HG02938 (cell line): ENCODE results near the gene CYTH2.
"Not testable (repeated sequence)": the region's sequence is repeated elsewhere in the genome, so short reads cannot be mapped to it uniquely, and the experiment has no call there.

Source experiments
- ATAC-seq: cut with Tn5 transposase; IDR thresholded peaks from one replicate; pipeline ENCODE4 v1.9.1; 2021; ENCODE audit warnings: mild to moderate bottlenecking, moderate library complexity; ENCODE audit not compliant: unreplicated experiment

CYTH2 gene

GRCh38 chr19:48511321-48511731 is 42.2 kb downstream of the CYTH2 start:
- no peak for ATAC-seq

- no peak for ATAC-seq
These were observed 42.8 kb downstream of the CYTH2 start, which contains the start of gene LMTK3 for GRCh38 chr19:48511800-48512503. Gene LMTK3, minus strand, starts transcription at chr19:48511835. Its CDS starts 259 bp downstream, at chr19:48511576.

- ATAC-seq = no peak
These were observed 43.5 kb downstream of the CYTH2 start for GRCh38 chr19:48512504-48513288.

- no peak for ATAC-seq
These were observed 44.3 kb downstream of the CYTH2 start for GRCh38 chr19:48513289-48514122.

GRCh38 chr19:48514123-48514458 is 44.9 kb downstream of the CYTH2 start:
- ATAC-seq = no peak

- no peak for ATAC-seq
These were observed 47.4 kb downstream of the CYTH2 start for GRCh38 chr19:48516536-48516935.

GRCh38 chr19:48518207-48518606 is 49.0 kb downstream of the CYTH2 start:
- ATAC-seq = no peak

GRCh38 chr19:48519426-48519825 is 50.3 kb downstream of the CYTH2 start:
- ATAC-seq = not testable (repeated sequence)

- no peak for ATAC-seq
These were observed 51.0 kb downstream of the CYTH2 start for GRCh38 chr19:48520134-48520533.

GRCh38 chr19:48524221-48524620 is 55.1 kb downstream of the CYTH2 start:
- no peak for ATAC-seq

GRCh38 chr19:48524732-48525131 is 55.6 kb downstream of the CYTH2 start:
- no peak for ATAC-seq

- ATAC-seq = no peak
These were observed 60.0 kb downstream of the CYTH2 start for GRCh38 chr19:48529156-48529555.

GRCh38 chr19:48530066-48530720 is 61.0 kb downstream of the CYTH2 start:
- ATAC-seq = no peak

GRCh38 chr19:48530770-48531169 is 61.6 kb downstream of the CYTH2 start:
- no peak for ATAC-seq
